GM18870 (cell line): Measurements from ENCODE around the gene TMF1.

ENCODE experiments used
- ATAC-seq: cut with Tn5 transposase; IDR thresholded peaks from one replicate; pipeline ENCODE4 v1.9.1; 2021; ENCODE audit warnings: moderate library complexity; ENCODE audit not compliant: unreplicated experiment

Gene TMF1

GRCh38 chr3:68977486-68978167, 74.5 kb downstream of the TMF1 start:
- no peak for ATAC-seq

DNA sequence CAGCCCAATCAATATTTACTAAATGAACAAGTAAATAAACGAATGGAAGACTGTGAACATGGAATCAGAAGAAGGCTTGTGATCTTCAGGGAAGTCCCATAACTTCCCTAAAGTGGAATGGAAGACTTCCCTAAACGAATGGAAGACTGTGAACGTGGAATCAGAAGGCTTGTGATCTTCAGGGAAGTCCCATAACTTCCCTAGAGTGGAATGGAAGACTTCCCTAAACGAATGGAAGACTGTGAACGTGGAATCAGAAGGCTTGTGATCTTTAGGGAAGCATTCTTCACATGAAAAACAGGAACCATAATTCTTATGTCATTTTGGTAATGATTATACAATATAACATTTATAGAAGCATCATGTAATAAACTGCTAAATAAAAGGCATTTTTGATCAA, 77.4 kb downstream of the TMF1 start:
- ATAC-seq, result no peak

DNA sequence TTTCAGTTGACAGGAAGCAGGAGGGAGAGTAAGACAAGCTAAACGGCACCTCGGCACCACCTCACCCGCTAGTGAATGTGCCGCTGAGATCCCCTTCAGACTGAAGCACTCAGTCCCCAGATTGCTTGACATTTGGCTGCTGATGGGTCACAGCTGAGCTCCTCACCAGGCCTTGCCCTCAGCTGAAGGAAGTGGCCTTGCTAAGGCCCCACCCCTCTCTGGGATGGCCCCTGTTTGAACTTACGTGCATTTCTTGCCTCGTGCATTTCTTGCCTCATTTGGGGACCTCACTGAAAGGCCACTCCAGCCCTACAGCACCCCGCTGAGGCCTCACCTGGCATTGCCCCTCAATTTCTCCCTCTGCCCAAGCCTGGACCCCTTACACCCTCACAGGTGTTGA, 78.5 kb downstream of the TMF1 start:
- no peak for ATAC-seq

DNA sequence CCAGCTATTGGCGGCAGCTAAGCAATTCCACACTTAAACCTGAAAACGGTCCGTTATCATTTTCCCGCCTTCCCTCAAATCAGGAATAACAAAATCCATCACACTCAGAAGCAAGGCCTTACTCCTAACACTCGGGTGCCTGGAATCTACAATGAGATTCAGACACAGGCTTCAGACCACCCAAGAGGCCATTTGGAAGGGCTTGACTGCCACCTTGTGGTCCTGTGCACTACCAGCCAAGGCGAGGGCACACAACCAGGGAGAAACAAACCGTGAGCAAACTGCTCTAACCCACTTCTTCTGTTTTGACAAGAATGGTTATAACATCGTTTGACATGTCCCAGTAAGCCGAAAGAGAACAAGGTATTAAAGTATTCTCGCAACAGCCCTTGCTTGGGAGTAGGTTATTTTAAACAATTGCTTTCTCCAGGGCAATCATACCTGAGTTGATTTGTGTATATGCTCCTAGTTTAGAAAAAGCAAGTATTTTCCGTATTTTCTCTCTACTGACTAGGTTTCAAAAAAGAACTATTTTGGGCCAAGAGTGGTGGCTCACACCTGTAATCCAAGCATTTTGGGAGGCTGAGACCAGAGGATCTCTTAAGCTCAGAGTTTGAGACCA, 79.7 kb downstream of the TMF1 start:
- ATAC-seq, result peak; percentile 70
